ENCODE results near the gene PIR. TPM values are rescaled to one million over a fixed set of nuclear protein-coding genes. Genes with fewer than 3 reads are reported as not detected.
A peak's percentile ranks its signal among the peaks of the same experiment; 100 is the strongest.

The PIR gene
- total RNA-seq, 1 experiment from 2014 or later: 8.2 TPM

DNA sequence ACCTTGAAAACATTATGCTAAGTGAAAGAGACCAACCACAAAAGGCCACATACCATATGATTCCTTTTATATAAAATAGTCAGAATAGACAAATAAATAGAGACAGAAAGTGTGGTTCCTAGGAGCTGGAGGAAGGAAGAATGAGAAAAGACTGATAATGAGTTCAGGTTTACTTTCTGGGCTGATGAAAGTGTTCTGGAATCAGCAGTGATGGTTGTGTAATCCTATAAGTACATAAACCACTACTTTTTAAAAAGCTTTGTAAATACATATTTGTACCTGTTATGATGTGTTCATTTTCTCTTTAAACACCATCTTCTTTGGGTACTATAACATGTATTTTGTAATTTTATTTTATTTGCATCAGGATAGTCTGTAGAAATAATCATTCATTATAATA, 20.6 kb downstream of the PIR start:
- H3K9me3 Mint-ChIP-seq (ENCODE audit: unreplicated experiment): no peaks in the 10 kb centered on the region
- ChIA-PET CTCF (interaction anchor here (0.7 to 9.4 kb wide), 8 partner anchors 21 to 201 kb away, joined by 3 to 127 read pairs (median 4); partner anchors contain the start of gene PIR), POLR2A (interaction anchor here (2.1 kb wide), 1 partner anchor 20 kb away, joined by 7 read pairs; the partner anchor contains the start of gene PIR)
- no TSS peak for BruUV-seq (replicated peaks)
- no peaks in the 10 kb centered on the region for H3K36me3 Mint-ChIP-seq (ENCODE audit: insufficient read depth, unreplicated experiment)
- no peaks in the 10 kb centered on the region for H3K27me3 Mint-ChIP-seq (ENCODE audit: insufficient read depth, unreplicated experiment)
- intact Hi-C loops (cut with micrococcal nuclease): loop anchor here (5.0 to 10.0 kb wide), 2 partner anchors 200 to 1222 kb away; no protein-coding TSS in a partner anchor
- TF ChIP-seq CTCF (IDR thresholded peaks at IDR 0.05; ENCODE audit: unreplicated experiment): no peak
- DNase-seq (ENCODE audit: unreplicated experiment): no peak
- no peak overlapping the region for H3K4me3 Mint-ChIP-seq (ENCODE audit: unreplicated experiment)
- no peak overlapping the region for H3K27ac Mint-ChIP-seq (ENCODE audit: low read depth, unreplicated experiment)
- peaks cover 22% of the 10 kb centered on the region for H3K4me1 Mint-ChIP-seq (ENCODE audit: insufficient read depth, unreplicated experiment)

- CTCF ChIA-PET: interaction anchor here (0.5 to 9.4 kb wide), 35 partner anchors 12 to 383 kb away, joined by 3 to 127 read pairs (median 5); partner anchors contain the start of genes AP1S2, BMX and PIR
- intact Hi-C loops (cut with micrococcal nuclease): loop anchor here (1.0 to 10.0 kb wide), 5 partner anchors 22 to 1224 kb away; partner anchors contain the start of gene PIR
- Mint-ChIP-seq H3K27me3 (ENCODE audit: insufficient read depth, unreplicated experiment) (no peaks in the 10 kb centered on the region), H3K36me3 (ENCODE audit: insufficient read depth, unreplicated experiment) (no peaks in the 10 kb centered on the region), H3K27ac (ENCODE audit: low read depth, unreplicated experiment) (no peak overlapping the region), H3K4me1 (ENCODE audit: insufficient read depth, unreplicated experiment) (peaks cover 22% of the 10 kb centered on the region), H3K9me3 (ENCODE audit: unreplicated experiment) (no peaks in the 10 kb centered on the region), H3K4me3 (ENCODE audit: unreplicated experiment) (no peak overlapping the region)
- TF ChIP-seq CTCF (IDR thresholded peaks at IDR 0.05; ENCODE audit: unreplicated experiment): peak; percentile 76
- POLR2A ChIA-PET: interaction anchor here (0.6 to 2.1 kb wide), 2 partner anchors 22 to 193 kb away, joined by 4 to 7 read pairs; partner anchors contain the start of gene PIR
- DNase-seq (ENCODE audit: unreplicated experiment): peak; percentile 80
- no TSS peak for BruUV-seq (replicated peaks)
Observed at GRCh38 chrX:15471028-15471427, 22.1 kb downstream of the PIR start.

DNA sequence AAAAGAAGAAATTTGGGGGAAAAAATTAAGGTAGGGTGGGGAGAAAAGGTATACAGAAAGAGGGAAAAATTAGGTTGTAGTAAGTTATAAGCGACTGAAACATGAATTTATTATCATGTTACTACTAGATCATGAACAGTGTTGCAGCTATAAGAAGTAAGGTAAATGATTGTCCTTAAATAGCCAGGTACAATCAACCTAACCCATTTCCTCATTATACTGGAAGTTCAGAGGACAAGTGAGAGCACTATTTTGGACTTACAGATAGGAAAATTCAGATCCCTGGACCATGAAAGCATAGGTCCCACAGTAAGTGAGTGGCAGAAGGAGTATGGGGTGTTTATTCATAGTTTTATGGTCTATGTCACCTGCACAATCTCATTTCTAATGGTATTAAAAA, 23.5 kb downstream of the PIR start:
- H3K9me3 Mint-ChIP-seq (ENCODE audit: unreplicated experiment): no peaks in the 10 kb centered on the region
- DNase-seq (ENCODE audit: unreplicated experiment): no peak
- no peaks in the 10 kb centered on the region for H3K36me3 Mint-ChIP-seq (ENCODE audit: insufficient read depth, unreplicated experiment)
- H3K4me1 Mint-ChIP-seq (ENCODE audit: insufficient read depth, unreplicated experiment): peaks cover 20% of the 10 kb centered on the region
- ChIA-PET POLR2A (interaction anchor here (1.2 to 1.7 kb wide), 3 partner anchors 23 to 120 kb away, joined by 4 to 6 read pairs (median 5); no protein-coding TSS in a partner anchor), CTCF (interaction anchor here (0.6 to 9.4 kb wide), 12 partner anchors 18 to 179 kb away, joined by 3 to 353 read pairs (median 17); partner anchors contain the start of genes BMX and PIR)
- BruUV-seq (replicated peaks): no TSS peak
- peaks cover 11% of the 10 kb centered on the region for H3K27me3 Mint-ChIP-seq (ENCODE audit: insufficient read depth, unreplicated experiment)
- H3K4me3 Mint-ChIP-seq (ENCODE audit: unreplicated experiment): no peak overlapping the region
- intact Hi-C loops (cut with micrococcal nuclease): loop anchor here (5.0 to 10.0 kb wide), 2 partner anchors 203 to 1225 kb away; no protein-coding TSS in a partner anchor
- H3K27ac Mint-ChIP-seq (ENCODE audit: low read depth, unreplicated experiment): no peak overlapping the region
- no peak for TF ChIP-seq CTCF (IDR thresholded peaks at IDR 0.05; ENCODE audit: unreplicated experiment)

GRCh38 chrX:15468036-15468435, 25.1 kb downstream of the PIR start:
- Mint-ChIP-seq H3K36me3 (ENCODE audit: insufficient read depth, unreplicated experiment) (no peaks in the 10 kb centered on the region), H3K9me3 (ENCODE audit: unreplicated experiment) (no peaks in the 10 kb centered on the region), H3K4me3 (ENCODE audit: unreplicated experiment) (no peak overlapping the region), H3K4me1 (ENCODE audit: insufficient read depth, unreplicated experiment) (peaks cover 13% of the 10 kb centered on the region), H3K27ac (ENCODE audit: low read depth, unreplicated experiment) (no peak overlapping the region), H3K27me3 (ENCODE audit: insufficient read depth, unreplicated experiment) (peaks cover 11% of the 10 kb centered on the region)
- POLR2A ChIA-PET: interaction anchor here (0.6 to 1.7 kb wide), 9 partner anchors 10 to 125 kb away, joined by 3 to 8 read pairs (median 4); no protein-coding TSS in a partner anchor
- CTCF ChIA-PET: interaction anchor here (0.7 to 9.4 kb wide), 39 partner anchors 11 to 666 kb away, joined by 3 to 353 read pairs (median 5); partner anchors contain the start of genes ASB9, BMX and PIR
- no TSS peak for BruUV-seq (replicated peaks)
- peak; percentile 67 for DNase-seq (ENCODE audit: unreplicated experiment)
- intact Hi-C loops (cut with micrococcal nuclease): loop anchor here (1.0 kb wide), 2 partner anchors 119 to 168 kb away; no protein-coding TSS in a partner anchor
- peak; percentile 52 for TF ChIP-seq CTCF (IDR thresholded peaks at IDR 0.05; ENCODE audit: unreplicated experiment)

All from MCF 10A (cell line).